Measurements from ENCODE around the gene ANKRD13A. TPM values are rescaled to one million over a fixed set of nuclear protein-coding genes. Genes with fewer than 3 reads are reported as not detected.

ANKRD13A gene
- total RNA-seq, 1 donor from 2014 or later = 55.4 TPM

GRCh38 chr12:109988274-109988673, 11.0 kb upstream of the ANKRD13A start:
- Mint-ChIP-seq H3K9me3 (ENCODE audit: unreplicated experiment) (no peaks in the 10 kb centered on the region), H3K4me3 (ENCODE audit: unreplicated experiment) (no peak overlapping the region), H3K27ac (ENCODE audit: unreplicated experiment) (peak overlapping the region; percentile 30), H3K4me1 (ENCODE audit: unreplicated experiment) (peaks cover 20% of the 10 kb centered on the region), H3K36me3 (ENCODE audit: low read depth, unreplicated experiment) (peaks cover 22% of the 10 kb centered on the region), H3K27me3 (ENCODE audit: unreplicated experiment) (no peaks in the 10 kb centered on the region)
- TF ChIP-seq CTCF (IDR thresholded peaks at IDR 0.05; ENCODE audit: unreplicated experiment) = no peak
- DNase-seq (ENCODE audit: low spot score) = no peak

- no peak for TF ChIP-seq CTCF (IDR thresholded peaks at IDR 0.05; ENCODE audit: unreplicated experiment)
- Mint-ChIP-seq H3K9me3 (ENCODE audit: unreplicated experiment) (no peaks in the 10 kb centered on the region), H3K36me3 (ENCODE audit: low read depth, unreplicated experiment) (peaks cover 19% of the 10 kb centered on the region), H3K4me1 (ENCODE audit: unreplicated experiment) (peaks cover 27% of the 10 kb centered on the region), H3K27ac (ENCODE audit: unreplicated experiment) (peak overlapping the region; percentile 91), H3K4me3 (ENCODE audit: unreplicated experiment) (peak overlapping the region; percentile 27), H3K27me3 (ENCODE audit: unreplicated experiment) (no peaks in the 10 kb centered on the region)
- DNase-seq (ENCODE audit: low spot score) = no peak
These were observed 10.3 kb upstream of the ANKRD13A start for GRCh38 chr12:109988903-109989302.

- H3K4me3 Mint-ChIP-seq (ENCODE audit: unreplicated experiment) = peak overlapping the region; percentile 27
- peaks cover 32% of the 10 kb centered on the region for H3K4me1 Mint-ChIP-seq (ENCODE audit: unreplicated experiment)
- no peak for TF ChIP-seq CTCF (IDR thresholded peaks at IDR 0.05; ENCODE audit: unreplicated experiment)
- no peak for DNase-seq (ENCODE audit: low spot score)
- H3K27me3 Mint-ChIP-seq (ENCODE audit: unreplicated experiment) = no peaks in the 10 kb centered on the region
- H3K9me3 Mint-ChIP-seq (ENCODE audit: unreplicated experiment) = no peaks in the 10 kb centered on the region
- H3K36me3 Mint-ChIP-seq (ENCODE audit: low read depth, unreplicated experiment) = peaks cover 19% of the 10 kb centered on the region
- peak overlapping the region; percentile 91 for H3K27ac Mint-ChIP-seq (ENCODE audit: unreplicated experiment)
These were observed 9.8 kb upstream of the ANKRD13A start for GRCh38 chr12:109989380-109989779.

- Mint-ChIP-seq H3K9me3 (ENCODE audit: unreplicated experiment) (no peaks in the 10 kb centered on the region), H3K36me3 (ENCODE audit: low read depth, unreplicated experiment) (peaks cover 18% of the 10 kb centered on the region), H3K27ac (ENCODE audit: unreplicated experiment) (no peak overlapping the region)
These were observed 7.6 kb upstream of the ANKRD13A start for GRCh38 chr12:109991586-109991985.

GRCh38 chr12:109993091-109993490, 6.1 kb upstream of the ANKRD13A start:
- Mint-ChIP-seq H3K4me3 (ENCODE audit: unreplicated experiment) (peak overlapping the region; percentile 5), H3K36me3 (ENCODE audit: low read depth, unreplicated experiment) (peaks cover 20% of the 10 kb centered on the region), H3K4me1 (ENCODE audit: unreplicated experiment) (peaks cover 49% of the 10 kb centered on the region), H3K27ac (ENCODE audit: unreplicated experiment) (no peak overlapping the region), H3K9me3 (ENCODE audit: unreplicated experiment) (no peaks in the 10 kb centered on the region), H3K27me3 (ENCODE audit: unreplicated experiment) (peaks cover 9% of the 10 kb centered on the region)
- DNase-seq (ENCODE audit: low spot score) = no peak
- no peak for TF ChIP-seq CTCF (IDR thresholded peaks at IDR 0.05; ENCODE audit: unreplicated experiment)

More at GRCh38 chr12:109991586-109991985, 7.6 kb upstream of the ANKRD13A start:
- H3K27me3 Mint-ChIP-seq (ENCODE audit: unreplicated experiment) = peaks cover 7% of the 10 kb centered on the region
- TF ChIP-seq CTCF (IDR thresholded peaks at IDR 0.05; ENCODE audit: unreplicated experiment) = no peak
- H3K4me1 Mint-ChIP-seq (ENCODE audit: unreplicated experiment) = peaks cover 45% of the 10 kb centered on the region
- no peak for DNase-seq (ENCODE audit: low spot score)
- peak overlapping the region; percentile 33 for H3K4me3 Mint-ChIP-seq (ENCODE audit: unreplicated experiment)
